GM12875 (cell line): ENCODE data around the gene YAF2.

Experiments
- H3K4me3 ChIP-seq: one replicate; pipeline ENCODE4 v1.5.1; 2011; ENCODE audit warnings: low read depth, low read length, control low read depth
- CTCF ChIP-seq: IDR thresholded peaks from 2 replicates; pipeline ENCODE4 v1.5.1; 2011; ENCODE audit warnings: low read depth, mild to moderate bottlenecking, control low read depth, inconsistent platforms, low read length, moderate library complexity, borderline replicate concordance; ENCODE audit not compliant: insufficient read depth

Gene YAF2

GRCh38 chr12:42178101-42178500 is 59.9 kb downstream of the YAF2 start:
- TF ChIP-seq CTCF: no peak

GRCh38 chr12:42174978-42175377 is 63.1 kb downstream of the YAF2 start:
- no peak overlapping the region for H3K4me3 ChIP-seq
- TF ChIP-seq CTCF: no peak

More at GRCh38 chr12:42178101-42178500, 59.9 kb downstream of the YAF2 start:
- no peak overlapping the region for H3K4me3 ChIP-seq

GRCh38 chr12:42173961-42174521 is 64.0 kb downstream of the YAF2 start:
- no peak overlapping the region for H3K4me3 ChIP-seq
- TF ChIP-seq CTCF: no peak

- no peak overlapping the region for H3K4me3 ChIP-seq
Measured at GRCh38 chr12:42172441-42173210, 65.4 kb downstream of the YAF2 start.

GRCh38 chr12:42167711-42168110 is 70.3 kb downstream of the YAF2 start:
- no peak for TF ChIP-seq CTCF
- H3K4me3 ChIP-seq: no peak overlapping the region

More at GRCh38 chr12:42172441-42173210, 65.4 kb downstream of the YAF2 start:
- TF ChIP-seq CTCF: no peak

GRCh38 chr12:42166501-42166900 is 71.5 kb downstream of the YAF2 start:
- H3K4me3 ChIP-seq: no peak overlapping the region
- TF ChIP-seq CTCF: no peak

GRCh38 chr12:42163913-42164312 is 74.1 kb downstream of the YAF2 start:
- H3K4me3 ChIP-seq: no peak overlapping the region
- no peak for TF ChIP-seq CTCF
